HG02759 (cell line): ENCODE results near the gene NTSR2.

ENCODE experiments used
- ATAC-seq: cut with Tn5 transposase; IDR thresholded peaks from one replicate; pipeline ENCODE4 v1.9.1; 2021; ENCODE audit warnings: mild to moderate bottlenecking, moderate library complexity; ENCODE audit not compliant: unreplicated experiment

The NTSR2 gene

GRCh38 chr2:11658208-11659114, 11.5 kb downstream of the NTSR2 start:
- ATAC-seq = no peak

- ATAC-seq = no peak
These were observed 12.3 kb downstream of the NTSR2 start for GRCh38 chr2:11657646-11658045.

- ATAC-seq = no peak
These were observed 12.8 kb downstream of the NTSR2 start for GRCh38 chr2:11657195-11657594.

- ATAC-seq = no peak
These were observed 13.3 kb downstream of the NTSR2 start for GRCh38 chr2:11656671-11657101.

- no peak for ATAC-seq
These were observed 13.7 kb downstream of the NTSR2 start for GRCh38 chr2:11656252-11656651.

GRCh38 chr2:11655495-11655894, 14.5 kb downstream of the NTSR2 start:
- ATAC-seq = no peak

- no peak for ATAC-seq
These were observed 17.4 kb downstream of the NTSR2 start for GRCh38 chr2:11652553-11652952.

- ATAC-seq = no peak
These were observed 18.0 kb downstream of the NTSR2 start for GRCh38 chr2:11651856-11652548.

GRCh38 chr2:11649093-11649492, 20.9 kb downstream of the NTSR2 start:
- ATAC-seq = no peak

- no peak for ATAC-seq
These were observed 22.0 kb downstream of the NTSR2 start for GRCh38 chr2:11647834-11648600.

GRCh38 chr2:11646530-11646929, 23.5 kb downstream of the NTSR2 start:
- ATAC-seq = no peak

- no peak for ATAC-seq
These were observed 25.7 kb downstream of the NTSR2 start for GRCh38 chr2:11644293-11644692.

- ATAC-seq = no peak
These were observed 27.0 kb downstream of the NTSR2 start for GRCh38 chr2:11642972-11643371.

- no peak for ATAC-seq
These were observed 29.9 kb downstream of the NTSR2 start for GRCh38 chr2:11640132-11640531.

- no peak for ATAC-seq
These were observed 30.5 kb downstream of the NTSR2 start for GRCh38 chr2:11639503-11639902.

GRCh38 chr2:11637546-11637945, 32.4 kb downstream of the NTSR2 start:
- no peak for ATAC-seq

- no peak for ATAC-seq
These were observed 33.3 kb downstream of the NTSR2 start for GRCh38 chr2:11636593-11637295.

- no peak for ATAC-seq
These were observed 34.9 kb downstream of the NTSR2 start for GRCh38 chr2:11635141-11635540.

- no peak for ATAC-seq
These were observed 35.4 kb downstream of the NTSR2 start for GRCh38 chr2:11634584-11634983.

GRCh38 chr2:11633923-11634478, 36.0 kb downstream of the NTSR2 start:
- ATAC-seq = no peak
